DND-41 (cell line): ENCODE results near the gene BNC2.

Experiments used
- EZH2 ChIP-seq: IDR thresholded peaks from 3 replicates; pipeline ENCODE4 v1.6.1; 2012; ENCODE audit warnings: borderline replicate concordance, low read depth, mild to moderate bottlenecking, moderate library complexity, low read length, inconsistent platforms; ENCODE audit not compliant: severe bottlenecking
- TF ChIP-seq, protein P1 (sequence below): IDR thresholded peaks from 2 replicates; pipeline ENCODE4 v1.5.1; 2012; ENCODE audit warnings: borderline replicate concordance, low read length, moderate library complexity, mild to moderate bottlenecking; ENCODE audit not compliant: poor library complexity, severe bottlenecking; ENCODE audit errors: extremely low read depth

DNA sequence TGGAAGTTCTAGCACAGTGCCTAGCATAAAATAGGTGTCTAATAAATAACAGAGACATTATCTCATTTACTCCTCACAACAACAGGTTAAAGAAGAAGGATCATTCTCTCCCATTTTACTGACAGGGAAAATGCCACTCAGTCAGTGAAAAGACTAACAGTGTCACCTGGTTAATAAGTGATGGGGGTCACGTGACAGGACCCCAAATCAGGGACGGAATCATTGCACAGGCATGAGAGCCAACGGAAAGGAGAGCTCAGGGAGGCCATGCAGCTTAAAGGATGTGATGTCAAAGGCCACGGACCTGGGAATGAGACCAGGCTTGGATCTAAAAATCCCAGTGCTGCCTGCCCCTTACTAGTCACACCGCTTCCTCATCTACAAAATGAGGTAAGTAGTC lies 101.2 kb downstream of the BNC2 start:
- TF ChIP-seq, protein P1, sequence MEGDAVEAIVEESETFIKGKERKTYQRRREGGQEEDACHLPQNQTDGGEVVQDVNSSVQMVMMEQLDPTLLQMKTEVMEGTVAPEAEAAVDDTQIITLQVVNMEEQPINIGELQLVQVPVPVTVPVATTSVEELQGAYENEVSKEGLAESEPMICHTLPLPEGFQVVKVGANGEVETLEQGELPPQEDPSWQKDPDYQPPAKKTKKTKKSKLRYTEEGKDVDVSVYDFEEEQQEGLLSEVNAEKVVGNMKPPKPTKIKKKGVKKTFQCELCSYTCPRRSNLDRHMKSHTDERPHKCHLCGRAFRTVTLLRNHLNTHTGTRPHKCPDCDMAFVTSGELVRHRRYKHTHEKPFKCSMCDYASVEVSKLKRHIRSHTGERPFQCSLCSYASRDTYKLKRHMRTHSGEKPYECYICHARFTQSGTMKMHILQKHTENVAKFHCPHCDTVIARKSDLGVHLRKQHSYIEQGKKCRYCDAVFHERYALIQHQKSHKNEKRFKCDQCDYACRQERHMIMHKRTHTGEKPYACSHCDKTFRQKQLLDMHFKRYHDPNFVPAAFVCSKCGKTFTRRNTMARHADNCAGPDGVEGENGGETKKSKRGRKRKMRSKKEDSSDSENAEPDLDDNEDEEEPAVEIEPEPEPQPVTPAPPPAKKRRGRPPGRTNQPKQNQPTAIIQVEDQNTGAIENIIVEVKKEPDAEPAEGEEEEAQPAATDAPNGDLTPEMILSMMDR = no peak
- no peak for TF ChIP-seq EZH2
